Neural cell (in vitro differentiated cells): Measurements from ENCODE around the gene FBXO4.

ENCODE experiments used
- EP300 ChIP-seq: fragments of 450-650 bp; conservative IDR thresholded peaks from 2 replicates; pipeline ENCODE4 v1.6.1; 2014; ENCODE audit warnings: antibody characterized with exemption, mild to moderate bottlenecking, moderate library complexity; ENCODE audit not compliant: poor library complexity, severe bottlenecking
- EZH2 ChIP-seq: fragments of 200-600, 300-800 bp; shearing (Covaris generic), sonication (generic); IDR thresholded peaks from 2 replicates; pipeline ENCODE4 v1.6.1; 2014; ENCODE audit warnings: antibody characterized with exemption, low read length, borderline replicate concordance, mild to moderate bottlenecking; ENCODE audit not compliant: insufficient read depth, poor library complexity, severe bottlenecking
- MXI1 ChIP-seq: fragments of 450-650 bp; conservative IDR thresholded peaks from 2 replicates; pipeline ENCODE4 v1.6.1; 2014; ENCODE audit warnings: antibody characterized with exemption, mild to moderate bottlenecking; ENCODE audit not compliant: poor library complexity, severe bottlenecking
- POLR2AphosphoS5 ChIP-seq: IDR thresholded peaks from 2 replicates; pipeline ENCODE4 v1.6.1; 2012
- RAD21 ChIP-seq: fragments of 450-650 bp; conservative IDR thresholded peaks from 2 replicates; pipeline ENCODE4 v1.6.1; 2014; ENCODE audit warnings: antibody characterized with exemption, mild to moderate bottlenecking, moderate library complexity
- SMC3 ChIP-seq: fragments of 450-650 bp; conservative IDR thresholded peaks from 2 replicates; pipeline ENCODE4 v1.6.1; 2014; ENCODE audit warnings: antibody characterized with exemption, mild to moderate bottlenecking, moderate library complexity; ENCODE audit not compliant: poor library complexity
- TF ChIP-seq, protein P1 (sequence below): fragments of 450-650 bp; IDR thresholded peaks from 2 replicates; pipeline ENCODE4 v1.5.1; 2014; ENCODE audit warnings: antibody characterized with exemption, mild to moderate bottlenecking, moderate library complexity; ENCODE audit not compliant: poor library complexity, severe bottlenecking

DNA sequence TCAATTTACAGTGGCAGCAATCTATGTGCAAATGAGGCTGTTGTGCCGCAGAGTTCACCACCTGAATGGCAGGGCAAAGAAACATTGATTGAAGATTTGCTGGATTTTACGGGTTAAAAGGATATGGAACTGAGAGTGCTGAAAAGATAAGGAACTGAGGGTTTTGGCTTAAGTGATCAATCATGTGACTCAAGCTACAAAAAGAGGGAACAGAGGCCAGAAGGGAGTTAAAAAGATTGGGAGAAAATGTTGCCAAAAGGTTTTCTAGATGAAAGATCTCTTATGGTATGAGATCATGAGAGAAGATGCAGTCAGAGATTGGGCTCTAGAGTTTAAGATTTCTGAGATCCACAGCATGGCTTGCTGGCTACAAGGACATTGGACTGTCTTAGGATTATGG, 28.9 kb upstream of the FBXO4 start:
- TF ChIP-seq EZH2, result no peak
- TF ChIP-seq, protein P1, sequence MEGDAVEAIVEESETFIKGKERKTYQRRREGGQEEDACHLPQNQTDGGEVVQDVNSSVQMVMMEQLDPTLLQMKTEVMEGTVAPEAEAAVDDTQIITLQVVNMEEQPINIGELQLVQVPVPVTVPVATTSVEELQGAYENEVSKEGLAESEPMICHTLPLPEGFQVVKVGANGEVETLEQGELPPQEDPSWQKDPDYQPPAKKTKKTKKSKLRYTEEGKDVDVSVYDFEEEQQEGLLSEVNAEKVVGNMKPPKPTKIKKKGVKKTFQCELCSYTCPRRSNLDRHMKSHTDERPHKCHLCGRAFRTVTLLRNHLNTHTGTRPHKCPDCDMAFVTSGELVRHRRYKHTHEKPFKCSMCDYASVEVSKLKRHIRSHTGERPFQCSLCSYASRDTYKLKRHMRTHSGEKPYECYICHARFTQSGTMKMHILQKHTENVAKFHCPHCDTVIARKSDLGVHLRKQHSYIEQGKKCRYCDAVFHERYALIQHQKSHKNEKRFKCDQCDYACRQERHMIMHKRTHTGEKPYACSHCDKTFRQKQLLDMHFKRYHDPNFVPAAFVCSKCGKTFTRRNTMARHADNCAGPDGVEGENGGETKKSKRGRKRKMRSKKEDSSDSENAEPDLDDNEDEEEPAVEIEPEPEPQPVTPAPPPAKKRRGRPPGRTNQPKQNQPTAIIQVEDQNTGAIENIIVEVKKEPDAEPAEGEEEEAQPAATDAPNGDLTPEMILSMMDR, result no peak
- no peak for TF ChIP-seq POLR2AphosphoS5
- no peak for TF ChIP-seq EP300
- TF ChIP-seq RAD21, result no peak
- TF ChIP-seq SMC3, result no peak
- TF ChIP-seq MXI1, result no peak
